Lower leg skin (tissue), 3 donors: ENCODE results near the gene ANXA4.

Experiments
- POLR2A ChIP-seq, 2 donors: fragments of 450-650 bp; IDR thresholded peaks; one replicate each; pipeline ENCODE4 v1.6.1; 2016 to 2017; ENCODE audit warnings: antibody characterized with exemption in 2 of 2, mild to moderate bottlenecking in 1 of 2, moderate library complexity in 1 of 2
- TF ChIP-seq, protein P1 (sequence below), 3 donors: fragments of 450-650 bp; IDR thresholded peaks; one replicate each; pipeline ENCODE4 v1.5.1; 2016; ENCODE audit warnings: antibody characterized with exemption in 3 of 3, mild to moderate bottlenecking in 3 of 3, moderate library complexity in 2 of 3

DNA sequence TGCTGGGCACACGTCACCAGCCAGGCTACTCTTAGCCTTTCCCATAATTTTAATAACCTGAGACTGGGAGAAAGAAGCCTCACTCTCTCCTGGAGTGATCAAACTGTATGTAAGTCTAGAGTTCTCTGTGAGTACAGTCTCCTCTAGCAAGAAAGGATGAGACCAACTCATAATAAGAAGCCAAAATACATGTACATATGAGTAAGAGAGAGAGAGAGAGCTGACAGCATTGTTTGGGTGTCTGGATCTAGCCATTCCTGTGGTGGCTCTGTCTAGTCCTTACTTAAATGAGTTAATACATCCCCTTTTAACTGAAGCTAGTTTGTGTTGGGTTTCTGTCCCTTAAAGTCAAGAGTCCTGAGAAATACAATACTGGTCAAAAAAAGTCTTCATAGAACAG lies 26.0 kb upstream of the ANXA4 start:
- TF ChIP-seq POLR2A (IDR thresholded peaks at IDR 0.05), result no peak
- TF ChIP-seq, protein P1, sequence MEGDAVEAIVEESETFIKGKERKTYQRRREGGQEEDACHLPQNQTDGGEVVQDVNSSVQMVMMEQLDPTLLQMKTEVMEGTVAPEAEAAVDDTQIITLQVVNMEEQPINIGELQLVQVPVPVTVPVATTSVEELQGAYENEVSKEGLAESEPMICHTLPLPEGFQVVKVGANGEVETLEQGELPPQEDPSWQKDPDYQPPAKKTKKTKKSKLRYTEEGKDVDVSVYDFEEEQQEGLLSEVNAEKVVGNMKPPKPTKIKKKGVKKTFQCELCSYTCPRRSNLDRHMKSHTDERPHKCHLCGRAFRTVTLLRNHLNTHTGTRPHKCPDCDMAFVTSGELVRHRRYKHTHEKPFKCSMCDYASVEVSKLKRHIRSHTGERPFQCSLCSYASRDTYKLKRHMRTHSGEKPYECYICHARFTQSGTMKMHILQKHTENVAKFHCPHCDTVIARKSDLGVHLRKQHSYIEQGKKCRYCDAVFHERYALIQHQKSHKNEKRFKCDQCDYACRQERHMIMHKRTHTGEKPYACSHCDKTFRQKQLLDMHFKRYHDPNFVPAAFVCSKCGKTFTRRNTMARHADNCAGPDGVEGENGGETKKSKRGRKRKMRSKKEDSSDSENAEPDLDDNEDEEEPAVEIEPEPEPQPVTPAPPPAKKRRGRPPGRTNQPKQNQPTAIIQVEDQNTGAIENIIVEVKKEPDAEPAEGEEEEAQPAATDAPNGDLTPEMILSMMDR (IDR thresholded peaks at IDR 0.05), result no peak
